NCI-H526 treated with DMSO at 0.1 percent for 48 hours (cell line): ENCODE measurements around the gene ZNF574.
A peak's percentile ranks its signal among the peaks of the same experiment; 100 is the strongest.

Source experiments
- DNase-seq: peaks from one replicate; lab custom pipeline; 2025; lab: John Stamatoyannopoulos, UW

The ZNF574 gene

DNA sequence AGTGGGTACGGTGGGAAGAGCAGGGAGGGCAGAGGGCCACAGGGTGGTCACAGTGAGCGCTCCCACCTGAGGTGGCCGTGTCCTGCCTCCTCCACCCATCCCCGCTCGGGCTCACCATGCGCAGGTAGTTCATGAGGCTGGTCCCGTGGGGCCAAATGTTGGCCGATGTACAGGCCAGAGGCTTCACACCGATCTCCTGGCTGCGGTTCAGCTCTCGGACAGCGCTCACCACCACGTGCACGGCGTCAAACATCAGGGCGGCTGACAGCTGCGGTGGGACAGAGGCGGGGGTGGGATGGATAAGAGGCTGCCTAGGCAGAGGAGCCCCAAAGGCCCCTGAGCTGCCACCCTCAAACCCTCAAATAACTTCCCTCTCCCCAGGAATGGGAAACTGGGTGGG lies 21.8 kb upstream of the ZNF574 start:
- DNase-seq, result no peak

DNA sequence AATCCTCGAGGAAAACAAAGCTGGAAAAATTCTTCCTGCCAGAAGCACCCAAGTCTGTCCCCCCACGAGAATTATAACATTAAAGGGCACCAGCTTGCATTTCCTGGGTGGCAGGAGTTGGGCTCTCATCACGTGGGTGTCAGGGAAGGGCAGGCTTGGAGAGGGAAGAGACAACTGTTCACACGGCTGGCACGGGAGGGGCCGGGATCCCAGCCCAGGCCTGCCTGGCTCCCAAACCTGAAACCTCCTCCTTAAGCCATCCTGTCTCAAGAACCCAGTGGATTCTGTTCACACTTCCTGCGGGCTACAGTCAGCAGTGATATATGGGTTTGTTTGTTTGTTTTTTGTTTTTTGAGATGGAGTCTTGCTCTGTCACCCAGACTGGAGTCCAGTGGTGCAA lies 18.1 kb upstream of the ZNF574 start:
- DNase-seq, result no peak

GRCh38 chr19:42059196-42059595 lies 16.8 kb upstream of the ZNF574 start:
- no peak for DNase-seq

GRCh38 chr19:42060117-42060516 lies 15.8 kb upstream of the ZNF574 start:
- no peak for DNase-seq

GRCh38 chr19:42062381-42062780 lies 13.6 kb upstream of the ZNF574 start:
- no peak for DNase-seq

DNA sequence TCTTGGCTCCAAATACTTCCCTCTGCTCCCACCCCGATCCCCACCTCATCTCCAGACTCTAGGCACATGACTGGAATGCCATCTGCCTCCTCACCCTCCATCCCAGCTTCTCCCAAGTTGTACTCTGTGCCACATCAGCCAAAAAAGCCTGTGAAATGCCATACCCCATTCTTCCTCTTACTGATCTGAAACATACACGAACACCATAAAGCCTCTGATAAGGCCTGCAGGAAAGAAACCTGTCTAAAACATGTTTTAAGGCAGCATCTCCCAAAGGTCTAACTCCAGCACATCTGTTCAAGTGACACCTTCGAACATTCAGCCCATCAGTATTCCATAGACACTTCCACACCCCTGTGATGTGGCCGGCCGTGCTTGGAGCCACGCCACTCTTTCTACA lies 11.5 kb upstream of the ZNF574 start:
- DNase-seq, result no peak

- no peak for DNase-seq
Observed at GRCh38 chr19:42065051-42065450, 10.9 kb upstream of the ZNF574 start.

DNA sequence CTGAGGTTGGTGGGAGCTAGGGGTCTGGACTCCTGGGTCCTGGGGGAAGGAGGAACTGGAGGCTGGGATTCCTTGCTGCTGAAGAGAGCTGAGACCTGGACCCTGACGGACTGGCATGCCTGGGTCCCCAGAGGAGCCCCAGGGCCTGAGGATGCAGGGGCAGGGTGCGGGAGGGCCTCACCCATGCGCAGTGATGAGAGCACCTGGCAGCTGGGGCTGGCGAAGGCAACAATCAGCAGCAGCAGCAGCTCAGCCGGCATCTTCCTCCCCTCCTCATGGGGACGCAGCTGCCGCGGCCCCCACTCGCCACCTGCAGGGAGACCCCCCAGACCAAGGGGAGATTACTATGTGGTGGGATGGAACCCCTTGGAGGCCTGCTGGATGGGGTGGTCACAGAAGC lies 10.5 kb upstream of the ZNF574 start:
- no peak for DNase-seq

- peak; percentile 45 for DNase-seq
Observed at GRCh38 chr19:42066075-42066754, 9.8 kb upstream of the ZNF574 start.

DNA sequence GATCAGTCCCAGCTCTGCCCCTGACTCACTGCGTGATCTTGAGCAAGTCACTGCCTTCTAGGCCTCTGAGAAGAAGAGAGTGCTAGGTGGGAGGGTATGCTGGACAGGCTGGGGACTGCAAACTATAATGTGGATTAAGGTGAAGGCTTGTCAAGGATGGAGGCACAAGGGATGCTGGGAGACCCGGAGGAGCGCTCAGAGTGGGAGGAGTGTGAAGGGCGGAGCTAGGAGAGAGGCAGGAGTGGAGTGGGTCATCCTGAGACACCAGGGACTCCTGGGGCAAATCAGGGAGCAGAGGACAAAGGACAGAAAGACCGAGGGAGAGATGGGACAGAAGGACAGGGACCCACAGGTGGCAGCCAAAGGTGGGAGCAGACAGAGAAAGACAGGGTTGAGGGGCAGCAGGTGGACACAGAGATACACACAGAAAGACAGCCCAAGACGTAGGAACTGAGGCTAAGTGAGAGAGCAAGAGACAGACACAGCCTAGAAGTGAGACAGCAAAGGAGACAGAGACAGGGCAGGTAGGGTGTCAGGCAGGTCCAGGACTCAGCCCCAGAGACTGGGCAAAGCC lies 8.6 kb upstream of the ZNF574 start:
- DNase-seq, result no peak

DNA sequence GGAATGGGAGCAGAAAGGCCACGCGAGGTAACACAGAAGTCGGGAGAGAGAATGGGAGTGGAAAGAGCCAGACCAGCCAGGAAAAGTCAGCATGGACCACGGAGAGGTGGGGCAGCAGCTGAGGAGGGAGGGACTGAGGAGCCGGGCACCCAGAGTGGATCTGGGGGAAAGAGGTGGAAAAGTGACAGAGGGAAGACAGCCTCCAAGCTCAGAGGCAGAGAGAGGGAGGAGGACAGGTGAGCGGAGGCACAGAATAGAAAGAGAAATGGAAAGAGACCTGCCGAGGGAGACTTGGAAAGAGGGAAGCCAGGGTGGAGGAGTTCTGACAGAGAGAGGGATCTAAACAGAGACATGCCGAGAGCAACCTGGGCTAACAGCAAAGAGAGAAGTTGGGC lies 7.6 kb upstream of the ZNF574 start:
- no peak for DNase-seq

GRCh38 chr19:42068756-42069571 lies 7.0 kb upstream of the ZNF574 start:
- DNase-seq, result no peak

DNA sequence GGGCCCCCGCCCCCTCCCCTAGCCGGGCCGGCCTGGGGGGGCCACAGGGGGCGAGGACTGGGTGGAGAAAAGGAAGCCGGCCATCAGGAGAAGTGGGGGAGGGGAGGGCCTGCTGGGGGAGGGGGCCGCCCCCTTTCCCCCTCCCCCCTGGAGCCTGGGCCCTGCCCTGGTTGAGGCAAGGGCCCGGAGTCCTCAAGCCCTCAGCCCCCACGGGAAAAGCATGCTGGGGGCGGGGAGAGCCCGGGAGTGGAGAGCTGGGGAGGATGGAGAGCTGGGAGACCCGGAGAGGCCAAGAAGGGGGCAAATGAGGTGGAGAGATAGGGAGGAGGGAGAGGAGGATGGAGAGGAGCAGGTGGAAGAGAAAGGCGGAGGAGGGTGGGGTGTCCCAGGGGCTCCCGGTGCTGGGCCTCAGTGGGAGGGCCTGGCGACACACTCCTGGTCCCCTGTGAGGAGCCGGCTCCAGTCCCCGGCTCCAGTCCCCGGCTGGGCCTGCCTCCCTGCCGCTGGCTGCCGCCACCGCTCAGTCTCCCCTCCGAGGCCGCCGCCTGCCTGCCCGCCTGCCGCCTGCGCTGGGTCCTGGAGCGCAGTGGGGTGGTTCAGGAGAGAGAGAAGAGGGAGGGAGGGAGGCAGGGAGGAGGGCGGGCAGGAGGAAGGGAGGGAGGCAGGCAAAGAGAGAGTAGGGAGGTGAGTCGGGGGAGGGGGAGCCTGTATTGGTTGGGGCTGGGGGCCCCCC lies 6.2 kb upstream of the ZNF574 start, which contains the start of gene GRIK5:
Gene GRIK5 (minus strand): TSS at position 588 of the 733 bp plus-strand sequence. CDS start 4,436 bp downstream, outside the sequence.
- DNase-seq, result no peak

DNA sequence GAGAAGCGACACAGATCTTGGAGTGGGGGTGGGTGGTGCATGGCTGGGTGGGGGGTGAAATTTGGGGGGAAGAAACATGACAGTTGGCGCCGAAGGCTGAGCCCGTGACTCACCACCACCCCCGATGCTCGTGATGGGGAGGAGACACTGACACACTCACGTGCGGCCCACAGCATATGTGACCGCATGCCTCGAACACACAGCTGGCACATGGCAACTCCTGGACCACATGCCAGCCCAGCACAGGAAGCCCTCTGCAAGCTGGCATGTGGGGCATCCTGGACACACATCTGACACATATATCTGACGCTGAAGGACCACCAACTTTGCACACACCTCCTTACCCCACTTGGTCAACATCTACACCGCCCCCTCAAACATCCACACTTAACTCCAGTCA lies 4.7 kb upstream of the ZNF574 start:
- no peak for DNase-seq

GRCh38 chr19:42074513-42075363 lies 1.2 kb upstream of the ZNF574 start:
- DNase-seq, result no peak

DNA sequence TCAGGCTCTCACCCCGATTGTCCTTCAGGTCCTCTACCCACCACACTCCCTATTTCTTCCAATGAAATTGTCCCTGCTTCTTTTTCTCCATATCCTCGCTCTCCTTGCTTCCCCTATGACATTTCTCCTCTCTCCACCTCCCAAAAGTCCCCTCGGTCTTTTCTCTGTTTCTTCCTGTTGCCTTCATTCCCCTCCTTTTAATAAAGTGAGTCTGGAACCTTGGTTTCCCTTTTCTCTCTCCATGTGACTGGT lies 676 bp upstream of the ZNF574 start:
- no peak for DNase-seq

- DNase-seq, result no peak
Observed at GRCh38 chr19:42076380-42076944, 496 bp downstream of the ZNF574 start.

DNA sequence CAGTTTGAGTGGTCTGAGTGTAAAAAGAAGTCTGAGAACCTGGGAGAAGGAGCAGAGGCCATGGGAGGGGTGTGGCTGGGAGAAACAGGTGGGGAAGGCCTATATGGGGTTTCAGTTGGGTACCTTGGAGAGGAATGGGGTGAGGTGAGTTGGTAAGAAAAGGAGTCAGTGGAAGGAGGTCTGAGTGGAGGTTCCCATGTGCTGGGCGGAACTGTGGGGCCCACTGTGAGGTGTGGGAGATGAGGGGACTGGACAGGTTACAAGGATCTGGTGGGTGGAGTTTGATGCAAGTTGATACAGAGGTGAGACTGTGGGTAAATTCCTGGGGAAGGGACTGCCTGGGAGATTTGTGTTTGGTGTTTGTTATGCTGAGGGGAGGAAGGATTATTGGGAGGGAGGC lies 2.1 kb downstream of the ZNF574 start:
- DNase-seq, result no peak

DNA sequence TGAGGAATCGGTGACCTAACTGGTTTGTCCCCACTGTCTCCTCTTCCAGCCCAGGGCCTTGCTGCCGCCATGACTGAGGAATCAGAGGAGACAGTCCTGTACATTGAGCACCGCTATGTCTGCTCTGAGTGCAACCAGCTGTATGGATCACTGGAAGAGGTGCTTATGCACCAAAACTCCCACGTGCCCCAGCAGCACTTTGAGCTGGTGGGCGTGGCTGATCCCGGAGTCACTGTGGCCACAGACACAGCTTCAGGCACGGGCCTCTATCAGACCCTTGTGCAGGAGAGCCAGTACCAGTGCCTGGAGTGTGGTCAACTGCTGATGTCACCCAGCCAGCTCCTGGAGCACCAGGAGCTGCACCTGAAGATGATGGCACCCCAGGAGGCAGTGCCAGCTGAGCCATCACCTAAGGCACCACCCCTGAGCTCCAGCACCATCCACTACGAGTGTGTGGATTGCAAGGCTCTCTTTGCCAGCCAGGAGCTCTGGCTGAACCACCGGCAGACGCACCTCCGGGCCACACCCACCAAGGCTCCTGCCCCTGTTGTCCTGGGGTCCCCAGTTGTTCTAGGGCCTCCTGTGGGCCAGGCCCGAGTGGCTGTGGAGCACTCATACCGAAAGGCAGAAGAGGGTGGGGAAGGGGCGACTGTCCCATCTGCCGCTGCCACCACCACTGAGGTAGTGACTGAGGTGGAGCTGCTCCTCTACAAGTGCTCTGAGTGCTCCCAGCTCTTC lies 2.7 kb downstream of the ZNF574 start:
- no peak for DNase-seq

DNA sequence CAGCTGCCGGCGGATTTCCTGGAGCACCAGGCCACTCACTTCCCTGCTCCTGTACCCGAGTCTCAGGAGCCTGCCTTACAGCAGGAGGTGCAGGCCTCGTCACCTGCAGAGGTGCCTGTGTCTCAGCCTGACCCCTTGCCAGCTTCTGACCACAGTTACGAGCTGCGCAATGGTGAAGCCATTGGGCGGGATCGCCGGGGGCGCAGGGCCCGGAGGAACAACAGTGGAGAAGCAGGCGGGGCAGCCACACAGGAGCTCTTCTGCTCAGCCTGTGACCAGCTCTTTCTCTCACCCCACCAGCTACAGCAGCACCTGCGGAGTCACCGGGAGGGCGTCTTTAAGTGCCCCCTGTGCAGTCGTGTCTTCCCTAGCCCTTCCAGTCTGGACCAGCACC lies 3.3 kb downstream of the ZNF574 start:
- DNase-seq, result no peak
